NCI-H526 treated with DMSO at 0.1 percent for 48 hours (cell line): ENCODE measurements around the gene AMN.
"Not testable (repeated sequence)": the region's sequence is repeated elsewhere in the genome, so short reads cannot be mapped to it uniquely, and the experiment has no call there.

Experiments
- DNase-seq: peaks from one replicate; lab custom pipeline; 2025; lab: John Stamatoyannopoulos, UW

Gene AMN

DNA sequence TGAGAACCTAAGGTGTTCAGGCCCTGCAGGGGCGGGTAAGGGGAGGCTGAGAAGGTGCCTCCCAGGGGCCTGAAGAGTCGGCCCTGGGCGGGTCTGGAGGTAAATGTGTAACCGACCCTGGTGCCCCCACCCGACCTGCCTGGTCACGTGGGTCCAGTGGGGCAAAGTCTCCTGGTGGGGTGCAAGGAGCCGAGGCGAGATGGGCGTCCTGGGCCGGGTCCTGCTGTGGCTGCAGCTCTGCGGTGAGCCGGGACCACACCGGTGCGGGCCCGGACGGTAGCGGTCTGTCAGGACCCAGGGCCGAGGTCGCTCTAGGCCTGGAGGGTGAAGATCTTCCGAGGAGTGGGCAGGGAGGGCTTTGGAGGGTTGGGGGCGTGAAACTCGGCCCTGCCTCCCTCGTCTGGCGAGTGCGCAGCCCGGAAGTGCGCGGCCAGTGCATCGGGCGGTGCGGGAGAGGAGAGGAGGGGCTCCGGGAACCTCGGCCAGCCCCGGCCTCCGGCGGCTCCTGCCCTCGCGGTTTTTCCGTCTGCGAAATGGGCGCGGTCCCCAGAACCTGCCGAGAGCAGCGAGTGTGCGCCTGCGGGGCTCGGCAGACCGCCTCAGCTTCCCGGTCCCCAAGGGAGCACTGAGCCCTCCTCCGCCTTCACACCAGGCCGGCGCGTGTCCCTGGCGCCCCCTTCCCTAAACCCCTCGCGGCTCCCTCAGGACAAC lies at the start of gene AMN:
TSS of gene AMN (plus strand) at position 174 of the 711 bp plus-strand sequence. CDS start at position 200, 26 bp downstream.
- DNase-seq: no peak

GRCh38 chr14:102873131-102873530 lies 49.3 kb upstream of the AMN start:
- DNase-seq: no peak

GRCh38 chr14:102873546-102874061 lies 48.9 kb upstream of the AMN start:
- DNase-seq: no peak

GRCh38 chr14:102875652-102876051 lies 46.8 kb upstream of the AMN start:
- DNase-seq: no peak

GRCh38 chr14:102877511-102877910 lies 45.0 kb upstream of the AMN start:
- DNase-seq: not testable (repeated sequence)

GRCh38 chr14:102878174-102878969 lies 44.1 kb upstream of the AMN start:
- no peak for DNase-seq

DNA sequence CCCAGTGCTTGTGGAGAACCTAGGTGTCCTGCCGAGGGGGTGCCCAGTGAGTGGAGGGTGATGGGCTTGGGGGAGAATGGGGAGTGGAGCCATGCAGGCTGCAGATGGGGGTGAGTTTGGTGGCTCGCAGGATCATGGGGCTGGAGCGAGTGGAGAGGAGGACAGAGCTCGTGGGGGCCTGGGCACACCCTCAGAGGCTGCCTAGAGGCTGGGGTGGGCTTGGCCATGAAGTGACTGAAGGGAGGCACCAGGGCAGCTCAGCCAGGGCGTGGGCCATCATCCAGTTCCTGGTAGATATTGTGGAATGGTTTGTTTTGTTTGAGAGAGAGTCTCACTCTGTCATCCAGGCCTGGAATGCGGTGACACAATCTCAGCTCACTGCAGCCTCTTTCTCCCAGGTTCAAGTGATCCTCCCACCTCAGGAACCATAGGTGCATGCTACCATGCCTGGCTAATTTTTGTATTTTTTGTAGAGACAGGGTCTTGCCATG lies 43.4 kb upstream of the AMN start:
- no peak for DNase-seq

GRCh38 chr14:102882226-102882906 lies 40.1 kb upstream of the AMN start:
- no peak for DNase-seq

DNA sequence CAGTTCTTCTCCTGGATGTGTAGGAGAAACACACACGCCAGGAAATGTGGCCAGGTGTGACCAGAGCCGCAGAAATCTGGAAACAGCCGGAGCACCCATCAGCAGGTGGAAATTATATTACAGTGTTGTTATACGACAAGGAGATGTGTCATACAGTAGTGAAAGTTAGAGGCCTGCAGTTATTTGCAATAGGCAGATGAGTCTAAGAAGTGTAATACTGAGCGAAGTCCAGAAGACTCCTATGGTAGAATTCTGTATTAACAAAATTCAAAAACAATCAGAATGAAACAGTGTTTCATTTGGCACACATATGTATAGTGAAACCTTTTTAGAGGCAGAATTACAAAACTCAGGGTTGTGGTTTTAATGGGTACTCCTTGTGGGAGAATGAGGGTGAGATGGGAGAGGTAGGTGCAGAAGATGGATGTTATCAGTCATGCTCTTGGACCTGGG lies 39.3 kb upstream of the AMN start:
- no peak for DNase-seq

- DNase-seq: no peak
Observed at GRCh38 chr14:102883554-102883953, 38.9 kb upstream of the AMN start.

GRCh38 chr14:102885737-102886447 lies 36.6 kb upstream of the AMN start:
- DNase-seq: no peak

DNA sequence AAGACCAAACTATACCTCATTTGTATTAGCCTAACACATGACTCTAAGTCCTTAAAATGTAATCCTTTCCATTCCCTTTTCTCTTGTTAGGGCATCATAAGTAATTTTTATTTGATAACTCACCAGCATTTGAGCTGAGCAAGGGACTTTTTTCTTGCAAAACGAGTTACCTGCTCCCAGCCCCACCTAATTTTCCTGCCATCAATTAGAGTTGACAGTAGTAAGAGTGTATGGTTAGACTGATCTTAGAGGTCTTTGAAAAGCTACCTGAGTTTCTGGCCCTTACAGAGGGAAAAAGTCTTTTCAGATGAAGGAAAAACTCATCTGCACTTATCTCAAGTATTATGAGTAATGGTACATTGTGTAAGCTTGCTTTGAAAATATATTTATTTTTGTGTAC lies 33.7 kb upstream of the AMN start:
- no peak for DNase-seq

DNA sequence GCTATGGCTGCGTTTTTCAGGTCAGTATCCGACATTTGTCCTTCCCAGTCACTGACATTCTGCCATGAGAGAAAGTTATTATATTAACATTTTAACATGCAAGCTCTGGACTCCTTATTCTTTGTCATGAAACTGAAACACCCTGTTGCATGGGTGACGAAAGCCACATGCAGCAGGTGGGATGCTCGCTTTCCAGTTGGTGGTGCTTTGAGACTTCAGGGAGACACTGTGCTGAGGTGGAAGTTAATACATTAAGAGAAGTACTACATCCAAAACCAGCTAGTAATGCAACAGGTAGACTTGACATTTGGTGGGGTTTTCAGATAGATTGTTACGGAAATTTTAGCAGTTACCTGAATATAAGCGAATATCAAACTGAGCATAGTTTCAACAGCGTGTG lies 32.8 kb upstream of the AMN start:
- no peak for DNase-seq

- DNase-seq: no peak
Observed at GRCh38 chr14:102891111-102891510, 31.4 kb upstream of the AMN start.

DNA sequence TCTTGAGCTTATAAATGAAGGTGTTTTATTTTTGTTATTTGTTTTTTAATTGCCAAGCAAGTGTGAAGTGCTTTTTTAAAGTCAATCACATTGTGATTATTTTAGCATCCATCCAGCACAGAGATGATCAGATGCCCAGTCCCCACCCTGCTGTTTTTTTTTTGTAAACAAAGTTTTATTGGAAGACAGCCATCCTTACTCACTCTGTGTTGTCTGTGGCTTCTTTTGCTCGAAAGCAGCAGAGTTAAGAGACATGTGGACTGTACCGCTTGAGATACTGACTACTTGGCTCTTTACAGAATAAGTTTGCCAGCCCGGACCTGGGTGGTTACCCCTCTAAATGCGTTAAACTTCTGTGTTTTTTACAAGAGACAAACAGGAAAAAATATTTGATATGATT lies 30.9 kb upstream of the AMN start:
- DNase-seq: no peak

GRCh38 chr14:102892651-102893050 lies 29.8 kb upstream of the AMN start:
- no peak for DNase-seq

GRCh38 chr14:102893452-102893851 lies 29.0 kb upstream of the AMN start:
- DNase-seq: no peak

DNA sequence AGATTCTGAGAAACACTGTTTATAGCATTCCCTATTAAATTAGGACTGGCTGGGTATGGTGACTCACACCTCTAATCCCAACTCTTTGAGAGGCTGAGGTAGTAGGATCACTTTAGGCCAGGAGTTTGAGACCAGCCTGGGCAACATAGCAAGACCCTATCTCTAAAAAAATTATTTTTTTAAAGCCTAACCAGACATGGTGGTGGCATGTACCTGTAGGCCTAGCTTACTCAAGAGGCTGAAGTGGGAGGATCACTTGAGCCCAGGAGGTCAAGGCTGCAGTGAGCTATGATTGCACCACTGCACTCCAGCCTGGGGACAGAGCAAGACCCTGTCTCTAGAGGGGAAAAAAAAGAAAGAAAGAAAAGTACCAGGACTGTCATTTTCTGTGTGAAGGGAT lies 25.7 kb upstream of the AMN start:
- not testable (repeated sequence) for DNase-seq

DNA sequence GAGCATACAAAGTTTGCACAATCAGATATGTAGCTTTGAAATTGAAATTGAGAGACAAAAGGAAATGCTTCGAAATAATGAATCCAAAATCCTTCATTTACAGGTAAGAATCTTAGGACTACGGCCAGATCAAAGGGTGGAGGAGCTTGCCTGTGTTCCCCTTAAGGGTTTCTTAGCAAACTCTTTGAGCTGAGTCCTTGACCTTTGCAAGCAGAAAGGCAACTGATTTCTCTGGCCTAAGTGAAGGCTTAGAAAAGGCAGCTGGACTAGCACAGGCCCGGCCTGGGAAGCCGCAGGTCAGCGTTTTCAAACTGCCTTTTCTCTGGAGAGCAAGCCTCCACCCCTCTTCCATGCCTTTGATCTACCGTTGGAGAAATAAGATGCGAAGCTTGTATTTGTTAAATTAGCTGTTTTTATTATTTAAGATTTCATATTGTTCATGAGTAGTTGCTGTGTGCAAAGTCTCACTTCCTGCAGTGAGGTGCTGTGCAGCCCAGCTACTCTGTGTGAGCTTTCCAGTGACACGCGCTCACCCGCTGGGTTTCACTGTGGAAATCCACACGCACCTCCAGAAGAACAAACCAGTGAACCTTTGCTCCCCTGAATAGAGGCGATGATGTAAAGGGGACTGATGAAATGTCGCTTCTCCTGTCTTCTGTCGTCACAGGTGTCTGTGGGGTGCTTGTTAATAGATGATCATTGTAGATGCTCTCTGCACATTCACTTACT lies 25.0 kb upstream of the AMN start:
- no peak for DNase-seq

DNA sequence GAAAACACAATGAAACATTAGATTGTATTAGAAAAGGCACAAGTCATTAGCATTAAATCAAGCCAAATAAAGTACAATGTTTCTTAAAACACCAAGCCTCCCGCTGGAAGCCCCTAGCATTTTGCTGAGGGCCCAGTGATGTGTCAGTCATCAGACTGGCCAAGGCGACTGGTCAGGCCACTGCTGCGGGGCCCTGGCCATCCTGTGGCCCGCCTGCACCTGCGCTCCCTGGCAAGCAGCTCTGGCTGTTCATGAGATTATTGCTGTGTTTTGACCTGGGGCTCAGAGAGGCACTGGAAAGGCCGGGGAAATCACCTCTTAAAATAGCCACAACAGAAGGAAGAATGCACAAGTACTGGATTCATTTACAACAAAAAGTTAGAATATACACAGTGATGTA lies 24.2 kb upstream of the AMN start:
- no peak for DNase-seq
